GM23338 (cell line): ENCODE data around the gene UBALD1. TPM values are rescaled to one million over a fixed set of nuclear protein-coding genes. Genes with fewer than 3 reads are reported as not detected.

ENCODE experiments used
- ATAC-seq: fragments of 200-7000 bp; cut with Tn5 transposase; 3 replicates; pipeline ENCODE4 v1.9.1; 2020
- DNase-seq: peaks from one replicate; pipeline ENCODE4 v3.0.0-alpha.2; 2015; ENCODE audit warnings: low spot score
- H2AFZ ChIP-seq: fragments of 200-600 bp; sonication (generic); 2 replicates; pipeline ENCODE4 v1.8.0; 2016; ENCODE audit warnings: antibody characterized with exemption, mild to moderate bottlenecking, moderate library complexity
- H3F3A ChIP-seq: fragments of 200-600 bp; sonication (generic); replicated peaks from 2 replicates; pipeline ENCODE4 v1.8.0; 2017; ENCODE audit warnings: antibody characterized with exemption, mixed run types, low read depth
- H3K27ac ChIP-seq: fragments of 200-600 bp; sonication (generic); 2 replicates; pipeline ENCODE4 v1.6.1; 2016; ENCODE audit warnings: low read depth
- H3K27me3 ChIP-seq: fragments of 200-600 bp; sonication (generic); 2 replicates; pipeline ENCODE4 v1.8.0; 2016; ENCODE audit warnings: mild to moderate bottlenecking, mixed run types, moderate library complexity; ENCODE audit not compliant: insufficient read depth
- H3K36me3 ChIP-seq: fragments of 200-600 bp; sonication (generic); 2 replicates; pipeline ENCODE4 v1.8.0; 2016; ENCODE audit warnings: mild to moderate bottlenecking; ENCODE audit not compliant: insufficient read depth
- H3K4me1 ChIP-seq: fragments of 200-600 bp; sonication (generic); 2 replicates; pipeline ENCODE4 v1.8.0; 2016; ENCODE audit warnings: mild to moderate bottlenecking, moderate library complexity; ENCODE audit not compliant: insufficient read depth
- H3K4me2 ChIP-seq: fragments of 200-600 bp; sonication (generic); 2 replicates; pipeline ENCODE4 v1.7.1; 2017; ENCODE audit warnings: mixed run types
- H3K4me3 ChIP-seq: fragments of 200-600 bp; sonication (generic); 2 replicates; pipeline ENCODE4 v1.6.1; 2016; ENCODE audit warnings: mixed run types
- H3K79me2 ChIP-seq: fragments of 200-600 bp; sonication (generic); replicated peaks from 2 replicates; pipeline ENCODE4 v1.8.0; 2017; ENCODE audit warnings: mild to moderate bottlenecking; ENCODE audit not compliant: insufficient read depth
- H3K9me2 ChIP-seq: fragments of 200-600 bp; sonication (generic); 2 replicates; pipeline ENCODE4 v1.8.0; 2017; ENCODE audit not compliant: insufficient read depth
- H4K20me1 ChIP-seq: fragments of 200-600 bp; sonication (generic); replicated peaks from 2 replicates; pipeline ENCODE4 v1.8.0; 2017; ENCODE audit warnings: mild to moderate bottlenecking; ENCODE audit not compliant: insufficient read depth
- H3K27ac Mint-ChIP-seq: 2 replicates; pipeline ENCODE4 v1.8.0; 2020; ENCODE audit warnings: inconsistent platforms, mild to moderate bottlenecking, moderate library complexity, mixed read lengths
- H3K27me3 Mint-ChIP-seq: 3 replicates; pipeline ENCODE4 v1.8.0; 2022; ENCODE audit warnings: low read depth, mild to moderate bottlenecking, moderate library complexity, mixed read lengths, inconsistent platforms; ENCODE audit not compliant: insufficient read depth, poor library complexity
- H3K36me3 Mint-ChIP-seq: 3 replicates; pipeline ENCODE4 v1.8.0; 2021; ENCODE audit warnings: low read depth, mild to moderate bottlenecking, inconsistent platforms, moderate library complexity, mixed read lengths
- H3K4me1 Mint-ChIP-seq: 3 replicates; pipeline ENCODE4 v1.8.0; 2020; ENCODE audit warnings: mild to moderate bottlenecking, inconsistent platforms, mixed read lengths
- H3K4me3 Mint-ChIP-seq: 3 replicates; pipeline ENCODE4 v1.8.0; 2021; ENCODE audit warnings: moderate library complexity, mild to moderate bottlenecking, inconsistent platforms, mixed read lengths
- H3K9me3 Mint-ChIP-seq: 3 replicates; pipeline ENCODE4 v1.8.0; 2020; ENCODE audit warnings: moderate library complexity, mild to moderate bottlenecking, inconsistent platforms, mixed read lengths
- CREB1 ChIP-seq: fragments of 250-450 bp; sonication (Bioruptor Pico); IDR thresholded peaks from 2 replicates; pipeline ENCODE4 v1.5.0; 2020; ENCODE audit warnings: low read depth, mild to moderate bottlenecking, moderate library complexity
- ETS1 ChIP-seq: IDR thresholded peaks from 2 replicates; pipeline ENCODE4 v1.6.1; 2016; ENCODE audit warnings: antibody characterized with exemption
- EZH2 ChIP-seq: fragments of 200-600 bp; sonication (generic); IDR thresholded peaks from one replicate; pipeline ENCODE4 v1.8.0; 2017; ENCODE audit warnings: antibody characterized with exemption, mild to moderate bottlenecking, low read depth; ENCODE audit not compliant: unreplicated experiment
- NANOG ChIP-seq: IDR thresholded peaks from 2 replicates; pipeline ENCODE4 v1.6.1; 2016; ENCODE audit warnings: antibody characterized with exemption, borderline replicate concordance
- POLR2AphosphoS5 ChIP-seq: IDR thresholded peaks from 2 replicates; pipeline ENCODE4 v1.6.1; 2016; ENCODE audit warnings: antibody characterized with exemption, low read depth
- REST ChIP-seq: IDR thresholded peaks from one replicate; pipeline ENCODE4 v1.6.1; 2018; ENCODE audit warnings: antibody characterized with exemption; ENCODE audit not compliant: unreplicated experiment
- STAT1 ChIP-seq: IDR thresholded peaks from one replicate; pipeline ENCODE4 v1.6.1; 2016; ENCODE audit warnings: antibody characterized with exemption; ENCODE audit not compliant: unreplicated experiment
- ZNF114 ChIP-seq: fragments of 250-450 bp; sonication (Bioruptor Pico); IDR thresholded peaks from 2 replicates; pipeline ENCODE4 v1.5.0; 2020; ENCODE audit warnings: mild to moderate bottlenecking, moderate library complexity
- ZNF331 ChIP-seq: fragments of 250-450 bp; sonication (Bioruptor Pico); IDR thresholded peaks from 2 replicates; pipeline ENCODE4 v1.5.0; 2020; ENCODE audit warnings: low read depth, mild to moderate bottlenecking, moderate library complexity
- ZNF462 ChIP-seq: fragments of 250-450 bp; sonication (Bioruptor Pico); IDR thresholded peaks from 2 replicates; pipeline ENCODE4 v1.5.0; 2020; ENCODE audit warnings: mild to moderate bottlenecking, moderate library complexity
- polyA plus RNA-seq: library from polyadenylated mRNA; unstranded; fragments of >200 nt; fragmentation: Nextera tagmentation; extraction: Ambion mirVana; gene quantifications from 2 replicates; pipeline ENCODE4 v1.2.1, GENCODE V29; 2016
- total RNA-seq: library from RNA; depleted of rRNA; stranded (reverse); fragments of >200 nt; shearing (Covaris generic); gene quantifications from 2 replicates; pipeline ENCODE4 v1.2.3, GENCODE V29; 2014

The UBALD1 gene
- total and polyA plus RNA-seq, 2 experiments from 2014 or later = 20.7 to 32.8 TPM

GRCh38 chr16:4661661-4662060 lies 47.0 kb upstream of the UBALD1 start:
- no peaks in the 10 kb centered on the region for H3K9me3 Mint-ChIP-seq
- Histone ChIP-seq H3K27ac (no peak overlapping the region), H3K79me2 (no peaks in the 10 kb centered on the region; the same call in 1 of the 2 replicates), H3F3A (no peaks in the 10 kb centered on the region), H4K20me1 (0 out of 2 replicates have a peak, but pooled peaks cover 4% of the 10 kb centered on the region), H3K4me2 (no peak overlapping the region), H2AFZ (no peak overlapping the region), H3K4me1 (no peaks in the 10 kb centered on the region), H3K9me2 (no peaks in the 10 kb centered on the region), H3K4me3 (no peak overlapping the region), H3K27me3 (no peaks in the 10 kb centered on the region), H3K36me3 (no peaks in the 10 kb centered on the region)
- TF ChIP-seq POLR2AphosphoS5 (no peak), NANOG (no peak), ETS1 (no peak), REST (no peak), ZNF462 (CRISPR knock-in tag) (no peak), EZH2 (no peak), CREB1 (no peak), ZNF114 (CRISPR knock-in tag) (no peak), ZNF331 (no peak), STAT1 (no peak)
- no peak overlapping the region for H3K4me3 Mint-ChIP-seq
- ATAC-seq (no peak), DNase-seq (no peak)
- H3K27ac Mint-ChIP-seq = no peak overlapping the region
- peaks cover 3% of the 10 kb centered on the region; the same call in 1 of the 3 replicates for H3K4me1 Mint-ChIP-seq
- peaks cover 5% of the 10 kb centered on the region for H3K27me3 Mint-ChIP-seq
- peaks cover 10% of the 10 kb centered on the region; the same call in 2 of the 3 replicates for H3K36me3 Mint-ChIP-seq
